SK-N-MC (cell line): ENCODE results near the gene CT45A1.

Experiments used
- EZH2 ChIP-seq: fragments of 200-600 bp; sonication (generic); IDR thresholded peaks from one replicate; pipeline ENCODE4 v1.6.1; 2017; ENCODE audit warnings: antibody characterized with exemption
- FOXP2 ChIP-seq: optimal IDR thresholded peaks from 2 replicates; pipeline ENCODE3; 2011; ENCODE audit warnings: mild to moderate bottlenecking, moderate library complexity; ENCODE audit not compliant: insufficient read depth; ENCODE audit errors: extremely low read length, control extremely low read depth
- POLR2AphosphoS5 ChIP-seq: IDR thresholded peaks from 2 replicates; pipeline ENCODE4 v1.6.1; 2012; ENCODE audit warnings: mild to moderate bottlenecking, low read depth, low read length, borderline replicate concordance

DNA sequence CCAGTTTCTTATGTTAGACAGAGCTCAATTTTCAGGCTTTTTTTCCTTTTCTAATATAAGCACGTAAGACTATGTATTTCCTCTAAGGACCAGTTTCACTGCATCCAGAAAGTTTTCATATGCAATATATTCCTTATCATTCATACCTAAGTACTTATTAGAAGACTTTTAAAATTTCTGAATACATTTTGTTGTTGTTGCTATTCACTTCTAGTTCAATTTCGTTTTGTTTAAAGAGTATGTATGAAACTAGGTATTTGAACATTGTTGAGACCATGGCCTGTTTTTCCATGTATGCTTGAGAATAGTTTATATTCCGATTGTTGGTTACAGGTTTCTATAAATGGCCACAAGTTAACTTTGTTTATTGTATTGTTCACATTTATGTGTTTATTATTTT, 18.0 kb upstream of the CT45A1 start:
- no peak for TF ChIP-seq EZH2
- TF ChIP-seq POLR2AphosphoS5: no peak
- TF ChIP-seq FOXP2: no peak
